SKM-1 treated with dmso at 0.1 percent for 144 hours (cell line): ENCODE results near the gene STIM2.

Experiments
- DNase-seq: peaks from one replicate; lab custom pipeline; 2025; ENCODE audit not compliant: unreplicated experiment; lab: John Stamatoyannopoulos, UW

The STIM2 gene

GRCh38 chr4:26999689-27000088 is 139.0 kb downstream of the STIM2 start:
- DNase-seq, result no peak

GRCh38 chr4:27000122-27000521 is 139.5 kb downstream of the STIM2 start:
- no peak for DNase-seq

- DNase-seq, result peak; percentile 1
Observed at GRCh38 chr4:27000820-27001219, 140.2 kb downstream of the STIM2 start.

GRCh38 chr4:27001398-27002164 is 140.9 kb downstream of the STIM2 start:
- DNase-seq, result no peak

GRCh38 chr4:27003642-27004113 is 143.0 kb downstream of the STIM2 start:
- no peak for DNase-seq

GRCh38 chr4:27005501-27005900 is 144.9 kb downstream of the STIM2 start:
- DNase-seq, result no peak

- no peak for DNase-seq
Observed at GRCh38 chr4:27005905-27006590, 145.4 kb downstream of the STIM2 start.

- no peak for DNase-seq
Observed at GRCh38 chr4:27006646-27007045, 146.0 kb downstream of the STIM2 start.

- DNase-seq, result no peak
Observed at GRCh38 chr4:27007507-27007906, 146.9 kb downstream of the STIM2 start.

- no peak for DNase-seq
Observed at GRCh38 chr4:27008679-27009078, 148.0 kb downstream of the STIM2 start.

- DNase-seq, result no peak
Observed at GRCh38 chr4:27009539-27009938, 148.9 kb downstream of the STIM2 start.

GRCh38 chr4:27010334-27010940 is 149.8 kb downstream of the STIM2 start:
- DNase-seq, result peak; percentile 52

GRCh38 chr4:27011401-27011800 is 150.8 kb downstream of the STIM2 start:
- no peak for DNase-seq

- DNase-seq, result no peak
Observed at GRCh38 chr4:27013012-27013411, 152.4 kb downstream of the STIM2 start.

- no peak for DNase-seq
Observed at GRCh38 chr4:27016551-27016950, 155.9 kb downstream of the STIM2 start.

- DNase-seq, result no peak
Observed at GRCh38 chr4:27017623-27018022, 157.0 kb downstream of the STIM2 start.

GRCh38 chr4:27018076-27018475 is 157.4 kb downstream of the STIM2 start:
- no peak for DNase-seq

- DNase-seq, result no peak
Observed at GRCh38 chr4:27018910-27019309, 158.3 kb downstream of the STIM2 start.

GRCh38 chr4:27019766-27020165 is 159.1 kb downstream of the STIM2 start:
- DNase-seq, result no peak

GRCh38 chr4:27020203-27020602 is 159.6 kb downstream of the STIM2 start:
- no peak for DNase-seq

- DNase-seq, result no peak
Observed at GRCh38 chr4:27020603-27021002, 160.0 kb downstream of the STIM2 start.

- DNase-seq, result no peak
Observed at GRCh38 chr4:27022963-27023362, 162.3 kb downstream of the STIM2 start.
